ENCODE measurements around the gene NSDHL.

Gene NSDHL

DNA sequence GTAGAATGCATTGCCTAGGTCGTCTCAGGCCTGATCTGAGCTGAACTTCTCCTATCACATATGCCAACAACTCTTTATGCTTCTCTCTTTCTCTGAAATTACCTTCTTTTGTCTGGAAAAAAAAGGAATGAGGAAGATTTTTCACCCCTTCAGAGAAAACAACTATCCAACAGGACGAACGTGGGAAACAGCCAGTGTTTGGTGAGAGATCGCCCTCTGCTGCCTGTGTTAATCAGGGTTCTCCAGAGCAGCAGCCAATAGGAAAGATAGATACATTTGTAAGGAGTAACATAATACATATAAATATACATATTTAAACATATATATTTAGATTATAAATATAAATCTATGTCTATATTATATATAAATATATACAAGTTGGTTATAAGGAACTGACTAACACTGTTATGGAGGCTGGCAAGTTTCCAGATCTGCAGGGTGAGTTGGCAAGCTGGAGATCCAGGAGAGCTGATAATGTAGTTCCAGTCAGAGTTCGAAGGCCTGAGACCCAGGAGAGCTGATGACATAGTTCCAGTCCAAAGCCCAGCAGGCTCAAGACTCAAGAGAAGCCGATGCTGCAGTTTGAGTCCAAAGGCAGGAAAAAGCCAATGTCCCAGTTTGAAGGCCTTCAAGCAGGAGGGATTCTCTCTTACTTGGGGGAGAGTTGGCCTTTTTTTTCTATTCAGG lies 13.6 kb upstream of the NSDHL start:
- H3K4me3 ChIP-seq (ENCODE audit: low read depth, low read length): no peak overlapping the region
- TF ChIP-seq, protein P1, sequence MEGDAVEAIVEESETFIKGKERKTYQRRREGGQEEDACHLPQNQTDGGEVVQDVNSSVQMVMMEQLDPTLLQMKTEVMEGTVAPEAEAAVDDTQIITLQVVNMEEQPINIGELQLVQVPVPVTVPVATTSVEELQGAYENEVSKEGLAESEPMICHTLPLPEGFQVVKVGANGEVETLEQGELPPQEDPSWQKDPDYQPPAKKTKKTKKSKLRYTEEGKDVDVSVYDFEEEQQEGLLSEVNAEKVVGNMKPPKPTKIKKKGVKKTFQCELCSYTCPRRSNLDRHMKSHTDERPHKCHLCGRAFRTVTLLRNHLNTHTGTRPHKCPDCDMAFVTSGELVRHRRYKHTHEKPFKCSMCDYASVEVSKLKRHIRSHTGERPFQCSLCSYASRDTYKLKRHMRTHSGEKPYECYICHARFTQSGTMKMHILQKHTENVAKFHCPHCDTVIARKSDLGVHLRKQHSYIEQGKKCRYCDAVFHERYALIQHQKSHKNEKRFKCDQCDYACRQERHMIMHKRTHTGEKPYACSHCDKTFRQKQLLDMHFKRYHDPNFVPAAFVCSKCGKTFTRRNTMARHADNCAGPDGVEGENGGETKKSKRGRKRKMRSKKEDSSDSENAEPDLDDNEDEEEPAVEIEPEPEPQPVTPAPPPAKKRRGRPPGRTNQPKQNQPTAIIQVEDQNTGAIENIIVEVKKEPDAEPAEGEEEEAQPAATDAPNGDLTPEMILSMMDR (IDR thresholded peaks at IDR 0.05; ENCODE audit: borderline replicate concordance, insufficient read depth, low read depth, low read length): peak; percentile 28; the same call in 1 of the 2 replicates

DNA sequence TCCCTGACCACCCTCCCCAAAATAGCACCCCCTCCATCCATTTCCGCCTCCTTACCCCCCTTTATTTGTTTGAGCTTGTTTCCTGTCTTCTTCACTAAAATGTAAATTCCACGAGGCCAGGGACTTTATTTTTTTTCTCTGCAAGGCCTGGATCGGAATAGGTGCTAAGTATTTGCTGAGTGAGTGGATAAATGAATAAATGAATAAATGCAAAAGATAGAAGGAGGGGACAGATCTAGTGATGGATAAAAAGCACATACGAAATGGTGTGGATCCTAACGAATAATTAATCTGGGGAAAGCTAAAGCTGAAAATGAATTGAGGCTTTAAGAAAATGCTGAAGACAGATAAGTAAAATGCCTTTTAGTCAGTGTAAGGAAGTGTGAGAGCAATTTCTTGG lies 12.5 kb upstream of the NSDHL start:
- no peak overlapping the region for H3K4me3 ChIP-seq (ENCODE audit: low read depth, low read length)
- TF ChIP-seq, protein P1 (IDR thresholded peaks at IDR 0.05; ENCODE audit: borderline replicate concordance, insufficient read depth, low read depth, low read length): no peak

DNA sequence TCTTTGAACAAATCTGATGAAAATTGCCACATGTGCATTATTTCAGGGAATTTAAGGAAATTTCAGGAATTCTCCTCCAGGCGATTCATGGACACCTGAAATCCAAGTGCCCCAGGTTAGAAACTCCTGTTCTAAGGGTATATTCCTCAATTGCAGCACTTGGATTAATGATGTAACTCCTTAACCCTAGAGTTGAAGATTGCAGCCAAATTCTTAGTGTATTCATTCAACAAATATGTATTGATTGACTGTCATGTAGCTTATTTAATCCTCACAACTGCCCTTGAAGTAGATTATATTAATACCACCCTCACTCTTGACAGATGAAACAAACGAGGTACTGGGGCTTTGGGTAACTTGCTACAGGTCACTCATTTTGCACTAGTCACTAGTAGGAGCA lies 11.6 kb upstream of the NSDHL start:
- no peak overlapping the region for H3K4me3 ChIP-seq (ENCODE audit: low read depth, low read length)
- TF ChIP-seq, protein P1 (IDR thresholded peaks at IDR 0.05; ENCODE audit: borderline replicate concordance, insufficient read depth, low read depth, low read length): no peak

DNA sequence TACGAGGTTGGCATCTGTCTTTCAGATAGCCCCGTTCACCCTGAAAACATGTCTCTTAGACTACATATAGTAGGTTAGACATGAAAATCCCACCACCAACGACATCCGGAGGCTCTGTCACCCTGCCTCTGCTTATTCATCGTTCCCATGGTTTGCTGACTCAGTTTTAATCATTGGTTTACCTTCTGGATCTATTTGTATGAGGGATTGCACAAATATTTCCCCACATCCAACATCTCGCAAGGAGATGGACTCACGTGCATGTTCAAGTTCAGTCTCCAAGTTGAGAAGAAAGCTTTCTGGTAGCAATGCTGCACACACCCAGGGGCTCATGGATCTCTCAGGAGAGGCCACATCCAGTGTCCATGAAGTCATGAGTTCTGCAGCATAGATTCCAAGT lies 11.1 kb upstream of the NSDHL start:
- no peak overlapping the region for H3K4me3 ChIP-seq (ENCODE audit: low read depth, low read length)
- TF ChIP-seq, protein P1 (IDR thresholded peaks at IDR 0.05; ENCODE audit: borderline replicate concordance, insufficient read depth, low read depth, low read length): no peak

DNA sequence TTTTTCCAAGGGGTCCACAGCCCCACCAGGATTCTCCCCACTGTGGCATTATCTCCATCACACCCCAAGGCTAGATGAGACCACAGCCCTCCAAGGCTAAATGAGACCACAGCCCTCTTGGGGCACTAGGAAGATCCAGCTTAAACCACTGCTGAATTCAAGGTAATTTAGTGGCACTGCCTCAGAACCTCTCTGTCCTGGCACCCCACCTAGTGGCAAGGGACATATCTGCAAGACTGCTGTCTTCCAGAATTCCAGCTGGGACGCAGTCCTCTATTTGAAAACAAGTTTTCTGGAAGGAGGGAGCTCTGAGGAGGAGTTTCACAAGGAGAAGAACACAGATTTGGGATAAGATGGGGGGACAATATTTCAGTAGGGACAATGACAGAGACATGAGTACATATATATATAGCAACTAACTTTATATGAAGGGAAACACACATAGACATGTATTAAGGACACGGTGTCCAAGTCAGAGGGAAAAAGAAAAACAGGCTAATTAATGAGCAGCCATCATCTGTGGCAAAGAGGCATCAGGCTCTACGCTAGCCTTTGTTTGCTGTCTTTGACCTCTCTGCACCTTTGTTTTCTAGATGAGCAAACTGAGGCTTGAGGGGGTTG lies 9.6 kb upstream of the NSDHL start:
- H3K4me3 ChIP-seq (ENCODE audit: low read depth, low read length): no peak overlapping the region
- TF ChIP-seq, protein P1 (IDR thresholded peaks at IDR 0.05; ENCODE audit: borderline replicate concordance, insufficient read depth, low read depth, low read length): peak; percentile 71

DNA sequence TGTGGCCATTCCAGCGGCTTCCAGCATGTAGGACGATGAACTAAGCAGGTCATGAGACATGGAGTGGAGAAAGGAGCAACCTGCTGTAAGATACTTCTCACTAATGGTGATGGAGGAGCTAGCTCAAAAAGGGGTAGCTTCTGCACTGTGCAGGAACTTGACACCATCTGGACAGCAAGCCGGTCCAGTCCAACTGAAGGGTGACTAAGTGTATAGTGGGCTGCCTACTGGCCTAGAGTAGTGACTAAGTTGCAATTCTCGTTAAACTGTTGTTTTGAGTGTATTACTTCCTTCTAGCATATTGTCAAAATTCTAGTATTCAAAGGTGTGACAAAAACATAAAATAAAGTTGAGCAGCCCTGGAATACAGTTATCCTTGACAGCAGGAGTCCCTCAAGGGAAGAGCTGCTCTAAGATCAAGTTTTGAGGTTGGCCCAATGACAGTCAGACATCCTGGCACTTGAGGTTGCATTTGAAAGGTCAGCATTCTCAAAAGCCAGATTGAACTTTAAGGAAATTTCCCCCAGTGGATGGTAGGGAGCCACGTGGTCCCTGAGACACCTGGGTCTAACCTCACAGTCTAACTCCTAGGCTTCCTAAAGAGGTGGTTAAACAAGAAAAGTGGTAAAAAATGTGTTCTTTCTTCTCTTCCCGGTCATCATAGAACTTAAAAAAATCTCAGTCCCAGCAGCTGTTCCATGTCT lies 8.3 kb upstream of the NSDHL start:
- TF ChIP-seq, protein P1 (IDR thresholded peaks at IDR 0.05; ENCODE audit: borderline replicate concordance, insufficient read depth, low read depth, low read length): no peak

More for the DNA sequence above, 8.3 kb upstream of the NSDHL start:
- H3K4me3 ChIP-seq (ENCODE audit: low read depth, low read length): no peak overlapping the region
